Endometrial microvascular endothelial cells (primary cell): Measurements from ENCODE around the gene LRRC46. TPM values are rescaled to one million over a fixed set of nuclear protein-coding genes. Genes with fewer than 3 reads are reported as not detected.

Experiments used
- in situ Hi-C: cut with HindIII; loops from 2 replicates; pipeline ENCODE4 v1.10.0; 2017; ENCODE audit warnings: low sequenced_read_pairs, low pct_unique_long_range_greater_than_20kb; ENCODE audit errors: inconsistent ontology term
- total RNA-seq: library from RNA; depleted of rRNA; stranded (reverse); fragments of >200 nt; gene quantifications from one replicate; pipeline ENCODE4 v1.2.3, GENCODE V29; 2015; ENCODE audit errors: inconsistent ontology term

Gene LRRC46, protein sequence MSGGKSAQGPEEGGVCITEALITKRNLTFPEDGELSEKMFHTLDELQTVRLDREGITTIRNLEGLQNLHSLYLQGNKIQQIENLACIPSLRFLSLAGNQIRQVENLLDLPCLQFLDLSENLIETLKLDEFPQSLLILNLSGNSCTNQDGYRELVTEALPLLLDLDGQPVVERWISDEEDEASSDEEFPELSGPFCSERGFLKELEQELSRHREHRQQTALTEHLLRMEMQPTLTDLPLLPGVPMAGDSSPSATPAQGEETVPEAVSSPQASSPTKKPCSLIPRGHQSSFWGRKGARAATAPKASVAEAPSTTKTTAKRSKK
- not detected for total RNA-seq

GRCh38 chr17:47831003-47831933, at the start of gene LRRC46, which contains the start of gene MRPL10:
LRRC46 (plus strand) TSS chr17:47831670; CDS start chr17:47831990, 320 bp downstream.
MRPL10 (minus strand) TSS chr17:47831541; CDS start chr17:47831511, 30 bp downstream.
- in situ Hi-C loops = no loop called here

DNA sequence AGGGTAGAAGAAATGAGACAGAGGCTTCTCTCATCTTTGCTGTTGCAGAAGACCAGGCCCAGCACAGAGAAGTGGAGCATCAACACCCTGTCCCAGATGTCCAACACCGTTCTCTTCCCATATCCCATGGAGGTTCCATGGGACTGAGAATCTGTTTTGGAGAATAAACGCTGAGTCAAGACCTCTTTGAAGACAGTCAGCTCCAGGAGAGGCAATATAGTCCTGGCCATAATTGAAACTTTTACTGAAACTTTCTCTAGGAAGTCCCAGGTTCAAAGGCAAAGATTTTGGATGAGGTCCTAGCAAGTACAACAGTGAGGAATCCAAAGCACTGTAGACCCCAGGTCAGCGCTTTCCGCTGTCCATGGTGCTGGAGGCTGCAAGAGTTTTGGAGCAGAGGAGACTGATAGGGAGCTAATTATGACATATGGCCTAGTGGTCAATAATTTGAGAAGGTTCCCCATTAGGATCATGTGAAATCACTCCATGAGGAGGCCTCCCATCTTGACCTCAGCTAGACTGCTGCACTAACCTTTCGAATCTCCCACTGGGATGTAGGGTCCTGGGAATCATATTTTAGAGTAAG, 45.8 kb upstream of the LRRC46 start:
- in situ Hi-C loops = no loop called here

DNA sequence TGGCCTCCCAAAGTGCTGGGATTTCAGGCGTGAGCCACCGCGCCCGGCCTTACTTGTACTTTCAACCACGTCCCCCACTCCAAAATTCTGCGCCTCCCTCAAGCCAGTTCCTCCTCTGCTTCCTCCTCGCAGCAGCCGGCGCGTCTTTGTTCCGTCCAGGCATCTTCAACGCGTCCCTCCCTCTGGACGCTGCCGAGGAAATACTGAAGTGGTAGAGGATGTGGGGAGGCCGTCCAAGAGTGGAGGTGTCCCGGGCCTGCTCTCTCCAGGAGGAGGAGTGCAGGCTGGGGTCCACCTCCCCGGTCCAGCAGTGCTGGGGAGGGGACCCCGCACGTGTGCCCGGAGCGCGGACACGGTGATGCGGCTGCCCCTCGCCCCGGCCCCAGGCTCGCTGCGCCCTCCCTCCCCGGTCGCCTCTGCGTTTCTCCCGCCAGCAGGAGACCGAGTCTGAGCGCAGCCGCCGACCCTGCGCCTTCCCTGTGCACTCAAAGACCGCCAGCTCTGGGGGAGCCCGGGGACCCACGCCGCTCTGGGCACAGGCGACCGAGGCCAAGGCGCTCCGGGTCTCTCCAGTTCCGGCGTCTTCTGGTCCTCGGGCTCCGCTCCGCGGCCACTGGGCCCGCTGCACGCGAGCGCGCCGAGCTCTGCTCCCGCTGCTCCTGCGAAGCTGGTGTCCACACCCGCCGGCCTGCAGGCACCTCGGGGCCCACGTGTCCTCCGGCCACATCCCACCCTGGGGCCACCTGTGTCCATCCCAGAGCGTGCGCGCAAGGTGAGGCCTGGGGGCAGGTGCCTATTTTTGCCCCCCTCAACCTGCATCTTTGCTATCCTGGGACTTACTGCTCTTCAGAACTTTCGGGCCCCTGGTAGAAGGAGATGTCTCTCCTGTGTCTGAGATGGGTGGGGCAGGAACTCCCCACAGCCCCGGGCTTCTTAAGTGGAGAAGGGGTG, 41.6 kb upstream of the LRRC46 start:
- in situ Hi-C loops = no loop called here

- in situ Hi-C loops = no loop called here
Measured at GRCh38 chr17:47791025-47791424, 40.4 kb upstream of the LRRC46 start.

DNA sequence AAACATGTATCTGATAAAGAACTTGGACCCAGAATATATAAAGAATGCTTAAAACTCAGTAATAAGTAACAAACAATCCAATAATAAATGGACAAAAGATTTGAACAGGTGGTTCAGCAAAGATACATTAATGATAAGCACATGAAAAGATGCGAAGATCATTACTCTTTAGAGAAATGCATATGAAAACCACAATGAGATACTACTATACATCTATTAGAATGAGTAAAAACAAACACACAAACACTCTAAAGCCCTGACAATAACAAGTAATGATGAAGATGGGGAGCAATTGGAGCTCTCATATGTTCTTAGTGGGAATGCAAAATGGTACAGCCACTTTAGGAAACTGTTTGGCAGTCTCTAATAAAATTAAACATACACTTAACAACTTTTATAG, 39.0 kb upstream of the LRRC46 start:
- in situ Hi-C loops = no loop called here

- in situ Hi-C loops = no loop called here
Measured at GRCh38 chr17:47792979-47793378, 38.5 kb upstream of the LRRC46 start.

DNA sequence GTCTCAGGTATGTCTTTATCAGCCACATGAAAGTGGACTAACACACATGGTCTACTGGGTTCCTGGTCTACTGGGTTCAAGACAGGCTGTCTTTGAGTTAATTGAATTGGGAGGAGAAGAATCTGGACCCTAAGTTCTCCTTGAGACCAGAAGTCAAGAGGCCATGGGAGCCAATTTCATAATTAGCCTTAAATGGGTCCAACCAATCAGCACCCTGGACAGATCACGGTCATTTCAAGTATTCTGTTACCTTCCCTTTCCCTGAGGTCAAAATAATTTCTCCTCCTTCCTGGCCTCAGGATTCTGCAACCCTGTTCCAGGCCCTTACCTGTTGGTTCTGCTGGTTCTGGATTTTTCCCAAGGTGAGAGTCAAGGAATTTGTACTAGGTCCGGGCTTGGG, 33.7 kb upstream of the LRRC46 start:
- in situ Hi-C loops = no loop called here

GRCh38 chr17:47800686-47801085, 30.8 kb upstream of the LRRC46 start:
- in situ Hi-C loops = no loop called here

DNA sequence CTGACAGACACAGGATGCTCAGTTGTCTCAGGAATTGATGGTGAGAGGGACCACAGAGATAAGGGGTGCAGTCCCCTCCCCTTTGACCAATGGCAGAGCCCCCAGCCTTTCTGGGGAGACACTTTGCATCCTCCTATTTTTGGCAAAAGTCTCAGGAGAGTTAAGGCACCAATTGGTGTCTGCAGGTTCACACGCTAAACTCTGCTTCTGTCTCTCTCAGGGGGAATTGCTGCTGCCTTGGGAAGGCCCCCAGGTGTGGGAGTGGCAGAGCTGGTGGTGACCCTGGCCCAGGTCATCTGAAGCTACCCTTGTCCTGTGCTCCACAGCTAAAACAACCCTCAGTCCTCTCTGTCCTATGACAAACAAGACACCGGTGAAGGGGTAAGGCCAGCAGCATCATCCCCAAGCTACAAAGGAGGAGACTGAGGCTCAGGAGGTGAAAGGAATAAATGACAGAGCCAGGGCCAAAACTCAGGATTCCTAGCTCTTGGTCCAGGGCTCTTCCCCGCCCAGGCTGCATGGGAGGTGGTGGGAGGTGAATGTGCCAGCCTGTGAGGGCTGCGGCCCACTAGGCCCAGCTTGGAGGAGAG, 30.2 kb upstream of the LRRC46 start:
- in situ Hi-C loops = no loop called here

GRCh38 chr17:47801906-47802305, 29.6 kb upstream of the LRRC46 start:
- in situ Hi-C loops = no loop called here

GRCh38 chr17:47802341-47803022, 29.0 kb upstream of the LRRC46 start:
- in situ Hi-C loops = no loop called here

- in situ Hi-C loops = no loop called here
Measured at GRCh38 chr17:47803201-47803600, 28.3 kb upstream of the LRRC46 start.

DNA sequence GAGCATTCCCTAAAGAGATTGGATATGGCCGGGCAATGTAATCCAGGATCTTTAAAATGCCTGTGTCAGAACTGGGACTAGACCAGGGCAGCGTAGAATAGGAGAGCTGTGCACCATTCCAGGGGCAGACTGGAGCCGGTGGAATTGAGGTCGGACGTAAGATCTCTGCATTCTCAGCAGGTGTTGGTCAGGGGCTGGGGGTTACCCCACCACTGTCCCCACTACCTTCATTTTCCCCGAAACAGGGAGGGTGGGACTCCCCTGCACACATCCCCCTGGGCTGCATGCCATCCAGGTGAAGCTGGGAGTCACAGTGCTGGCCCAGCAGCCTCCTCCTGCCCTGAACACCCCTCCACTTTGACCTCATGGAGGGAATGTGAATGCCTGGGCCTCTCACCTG, 27.7 kb upstream of the LRRC46 start:
- in situ Hi-C loops = no loop called here

- in situ Hi-C loops = no loop called here
Measured at GRCh38 chr17:47804461-47804860, 27.0 kb upstream of the LRRC46 start.

- in situ Hi-C loops = no loop called here
Measured at GRCh38 chr17:47806026-47806912, 25.2 kb upstream of the LRRC46 start.

GRCh38 chr17:47806913-47807255, 24.6 kb upstream of the LRRC46 start:
- in situ Hi-C loops = no loop called here

- in situ Hi-C loops = no loop called here
Measured at GRCh38 chr17:47807421-47807820, 24.0 kb upstream of the LRRC46 start.
